DMS 273 (cell line): Measurements from ENCODE around the gene NOX1.
"Not testable (repeated sequence)": the region's sequence is repeated elsewhere in the genome, so short reads cannot be mapped to it uniquely, and the experiment has no call there.

ENCODE experiments used
- DNase-seq: peaks from one replicate; lab custom pipeline; 2025; ENCODE audit not compliant: unreplicated experiment; lab: John Stamatoyannopoulos, UW

The NOX1 gene

DNA sequence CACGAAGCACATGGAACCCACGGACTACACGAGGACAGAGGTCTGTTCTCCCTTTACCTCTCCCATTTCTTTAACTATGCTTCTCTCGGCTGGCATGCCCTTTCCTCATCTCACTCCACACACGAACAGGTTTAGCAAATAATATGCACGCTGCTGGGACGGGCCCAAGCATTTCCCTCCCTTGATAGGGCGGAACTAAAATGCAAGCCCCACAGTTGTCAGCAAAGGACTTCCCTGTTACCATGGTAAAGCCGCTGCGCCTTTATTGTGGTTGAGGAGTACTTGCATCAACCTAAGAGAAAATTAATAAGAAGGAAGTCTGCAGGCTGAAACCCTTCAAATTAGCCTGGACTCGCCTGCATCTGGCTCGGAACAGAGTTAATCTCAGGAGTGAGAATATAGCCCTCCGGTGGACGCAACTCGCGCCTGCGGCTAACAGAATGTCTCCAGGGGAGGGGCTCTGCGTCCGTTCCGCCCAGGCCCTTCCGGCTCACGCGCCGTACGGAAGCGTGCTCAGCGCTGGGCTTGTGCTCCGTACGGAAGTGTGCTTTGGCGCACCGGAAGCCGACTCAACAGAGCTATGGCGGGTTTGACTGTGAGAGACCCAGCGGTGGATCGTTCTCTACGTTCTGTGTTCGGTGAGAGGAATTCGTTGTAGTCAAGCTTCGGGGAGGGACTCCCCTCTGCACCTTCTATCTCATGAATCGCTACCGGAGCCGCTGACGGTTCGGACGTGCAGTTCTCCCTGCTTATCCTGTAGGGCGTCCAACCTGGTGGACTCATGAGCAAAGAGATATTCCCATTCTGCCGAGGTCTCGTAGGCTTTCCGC lies 54.1 kb downstream of the NOX1 start, which contains the start of gene CSTF2:
CSTF2 (plus strand) TSS at position 555 of the 830 bp plus-strand sequence; CDS start at position 581, 26 bp downstream.
- peak; percentile 94 for DNase-seq

DNA sequence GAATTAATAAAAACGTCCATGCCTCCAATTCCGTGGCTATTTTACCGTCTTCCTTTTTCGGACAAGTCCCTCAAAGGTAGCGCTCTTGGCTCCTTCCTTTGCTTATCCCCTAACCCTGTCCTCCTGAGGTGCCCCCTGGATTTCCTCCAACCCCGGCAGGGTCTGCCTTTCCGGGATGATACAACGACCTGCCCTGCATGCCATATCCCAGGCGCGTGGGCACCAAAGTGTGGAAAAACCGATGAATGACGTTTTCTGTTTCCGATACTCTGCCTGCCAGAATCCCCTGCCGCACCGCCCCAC lies 54.7 kb downstream of the NOX1 start:
- no peak for DNase-seq

DNA sequence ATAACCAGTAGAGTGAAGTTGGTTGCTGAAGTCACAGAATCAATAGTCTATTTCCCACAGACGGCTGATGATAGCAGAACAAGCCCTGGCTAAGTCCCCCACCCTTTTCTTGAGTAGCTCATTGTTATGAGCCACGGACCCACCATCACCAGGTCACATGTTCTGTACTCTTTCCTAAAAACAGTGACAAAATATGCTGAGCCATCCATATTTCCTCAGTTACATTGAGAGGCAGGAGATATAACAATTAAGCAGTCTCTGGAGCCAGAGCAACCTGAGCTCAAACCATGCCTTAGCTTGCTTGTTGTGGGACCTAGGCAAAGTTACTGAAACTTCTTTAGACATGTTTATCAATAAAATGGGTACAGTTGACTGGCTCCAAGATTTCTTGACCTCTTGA lies 56.8 kb downstream of the NOX1 start:
- no peak for DNase-seq

DNA sequence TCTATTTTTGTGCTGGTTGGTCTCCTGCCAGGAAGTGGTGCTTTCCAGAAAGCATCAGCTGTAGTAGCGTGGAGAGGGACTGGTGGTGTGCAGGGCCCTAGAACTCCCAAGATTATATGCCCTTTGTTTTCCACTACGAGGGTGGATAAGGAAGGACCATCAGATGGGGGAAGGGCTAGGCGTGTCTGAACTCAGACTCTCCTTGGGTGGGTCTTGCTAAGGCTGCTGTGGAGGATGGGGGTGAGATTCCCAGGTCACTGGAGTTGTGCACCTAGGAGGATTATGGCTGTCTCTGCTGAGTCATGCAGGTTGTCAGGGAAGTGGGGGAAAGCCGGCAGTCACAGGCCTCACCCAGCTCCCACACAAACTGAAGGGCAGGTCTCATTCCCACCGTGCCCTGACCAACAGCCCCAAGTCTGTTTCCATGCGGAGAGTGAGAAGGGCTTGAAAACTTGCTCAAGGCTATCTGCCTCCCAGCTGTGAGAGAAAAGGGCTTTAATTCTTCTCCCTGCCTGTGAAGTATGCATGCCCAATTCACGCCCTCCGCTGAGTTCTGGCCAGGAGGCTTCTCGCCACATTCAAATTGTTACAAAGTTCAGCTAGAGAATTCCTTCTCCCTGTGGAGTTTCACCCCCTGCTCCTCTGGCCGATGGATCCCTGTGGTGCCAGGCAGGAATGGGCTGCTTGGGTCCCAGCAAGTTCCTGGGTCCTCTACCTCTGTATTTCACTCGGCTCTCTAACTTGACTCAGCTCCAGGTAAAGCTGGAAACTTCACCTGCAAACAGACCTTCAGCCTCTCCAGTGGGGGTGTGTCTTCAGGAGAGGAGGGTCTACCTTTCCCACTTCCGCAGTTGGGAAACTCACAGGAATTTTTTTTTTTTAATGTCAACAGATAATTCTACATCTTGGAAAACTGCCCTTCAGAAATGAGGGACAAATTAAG lies 61.7 kb downstream of the NOX1 start:
- DNase-seq = no peak

DNA sequence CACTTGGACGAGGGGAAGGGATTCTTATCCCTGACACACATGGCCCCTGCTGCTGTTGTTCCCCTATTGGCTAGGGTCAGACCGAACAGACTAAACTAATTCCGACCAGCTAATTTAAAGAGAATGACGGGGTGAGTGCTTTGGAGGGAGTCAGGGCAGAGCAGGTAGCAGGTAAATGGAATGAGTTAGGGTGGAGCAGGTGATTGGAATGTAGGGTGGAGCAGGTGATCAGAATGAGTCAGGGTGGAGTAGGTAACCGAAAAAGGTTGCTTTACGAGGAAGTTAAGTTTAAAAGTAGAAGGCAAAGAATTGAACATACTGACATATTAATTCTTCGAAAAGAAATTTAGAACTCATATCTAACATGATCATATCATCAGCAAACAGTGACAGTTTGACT lies 65.9 kb downstream of the NOX1 start:
- DNase-seq = not testable (repeated sequence)

GRCh38 chrX:100804780-100805179 lies 69.4 kb downstream of the NOX1 start:
- no peak for DNase-seq

GRCh38 chrX:100802843-100803242 lies 71.3 kb downstream of the NOX1 start:
- no peak for DNase-seq

DNA sequence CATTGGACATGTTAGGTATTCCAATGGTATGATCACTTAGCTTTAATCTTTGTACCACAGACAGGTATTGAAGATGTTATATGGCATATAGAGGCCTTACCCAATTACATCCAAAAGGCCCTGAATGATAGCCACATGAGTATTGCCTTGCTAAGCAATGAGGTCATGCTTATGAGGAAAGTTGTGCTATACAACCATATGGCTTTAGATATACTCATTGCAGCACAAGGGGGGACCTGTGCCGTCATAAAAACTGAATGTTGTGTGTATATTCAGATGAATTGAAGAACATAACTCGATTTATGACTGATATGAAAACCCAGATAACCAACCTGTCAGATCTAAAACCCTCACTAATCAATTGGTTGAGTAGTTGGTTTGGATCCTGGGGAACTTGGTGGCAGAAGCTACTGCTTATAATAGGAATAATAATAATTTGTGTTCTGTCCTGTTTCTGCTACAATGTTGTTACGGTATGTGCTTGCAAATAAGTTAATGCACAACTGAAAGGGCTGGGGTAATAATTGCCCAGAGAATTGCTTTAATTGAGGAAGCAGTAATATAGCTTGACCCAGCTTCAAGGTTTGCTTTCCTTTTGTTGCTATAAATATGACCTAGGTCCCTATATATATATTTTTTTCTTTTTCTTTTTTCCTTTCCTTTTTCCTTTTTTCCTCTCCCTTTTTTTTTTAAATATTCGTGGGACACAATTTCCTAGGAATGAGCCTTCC lies 75.5 kb downstream of the NOX1 start:
- DNase-seq = no peak

DNA sequence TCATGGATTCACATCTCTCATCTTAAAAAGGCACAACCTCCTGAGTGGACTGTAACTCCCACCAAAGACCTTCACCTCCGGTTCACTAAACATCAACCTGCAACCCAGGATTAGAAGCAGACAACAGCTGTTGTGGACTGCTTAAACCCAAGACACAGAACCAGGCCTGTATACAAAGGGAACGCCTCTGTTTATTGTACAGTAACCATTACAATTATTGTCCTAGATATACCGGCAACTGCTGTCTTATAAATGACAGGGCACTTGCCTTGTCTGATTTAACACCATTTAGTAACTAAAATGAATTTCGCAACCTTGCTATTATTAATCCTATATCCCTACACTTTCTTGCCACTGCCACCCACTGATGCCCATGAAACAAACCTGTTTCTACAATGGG lies 76.8 kb downstream of the NOX1 start:
- no peak for DNase-seq

DNA sequence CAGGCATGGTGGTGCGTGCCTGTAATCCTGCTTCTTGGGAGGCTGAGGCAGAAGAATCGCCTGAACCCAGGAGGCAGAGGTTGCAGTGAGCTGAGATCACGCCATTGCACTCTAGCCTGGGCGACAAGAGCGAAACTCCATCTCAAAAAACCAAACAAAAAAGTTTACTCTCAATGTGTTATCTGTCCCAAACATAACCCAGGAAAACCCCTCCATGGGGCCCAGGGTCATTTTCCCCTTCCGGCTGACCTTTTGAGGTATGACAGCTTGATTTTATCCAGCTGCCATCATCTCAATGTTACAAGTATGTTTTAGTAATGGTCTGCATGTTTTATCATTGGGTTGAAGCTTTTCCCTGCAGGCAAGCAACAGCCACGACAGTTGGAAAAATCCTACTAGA lies 77.8 kb downstream of the NOX1 start:
- DNase-seq = not testable (repeated sequence)
